Prostate gland (tissue), 2 donors: ENCODE results near the gene ALOX5AP. TPM values are rescaled to one million over a fixed set of nuclear protein-coding genes. Genes with fewer than 3 reads are reported as not detected.

ENCODE experiments used
- DNase-seq: peaks from one replicate; pipeline ENCODE4 v3.0.0-alpha.2; 2019; ENCODE audit warnings: low spot score
- H3K27ac ChIP-seq, 2 donors: fragments of 200-600 bp; sonication (generic); 2 replicates each; pipeline ENCODE4 v1.5.1; 2017 to 2019
- H3K27me3 ChIP-seq: fragments of 200-600 bp; sonication (generic); replicated peaks from 2 replicates; pipeline ENCODE4 v1.5.1; 2019; ENCODE audit not compliant: insufficient read depth
- H3K36me3 ChIP-seq, 2 donors: fragments of 200-600 bp; sonication (generic); 1 replicate in 1 of 2; 2 replicates in 1 of 2; pipeline versions ENCODE4 v1.5.1 to v1.8.1; 2017 to 2019
- H3K4me1 ChIP-seq: fragments of 200-600 bp; sonication (generic); replicated peaks from 2 replicates; pipeline ENCODE4 v1.5.1; 2019
- H3K4me3 ChIP-seq, 2 donors: fragments of 200-600 bp; sonication (generic); 2 replicates each; pipeline ENCODE4 v1.5.1; 2017 to 2019
- H3K9me3 ChIP-seq: fragments of 200-600 bp; sonication (generic); 2 replicates; pipeline ENCODE4 v1.5.1; 2017
- CTCF ChIP-seq, 4 experiments: fragments of 200-600 bp in 2 of 4; fragments of 450-650 bp in 2 of 4; sonication (generic) in 2 of 4; IDR thresholded peaks; 1 replicate in 3 of 4; 2 replicates in 1 of 4; pipeline ENCODE4 v1.5.1; 2016 to 2019; ENCODE audit warnings: antibody characterized with exemption in 4 of 4, mild to moderate bottlenecking in 2 of 4, moderate library complexity in 2 of 4
- POLR2A ChIP-seq: fragments of 450-650 bp; IDR thresholded peaks from one replicate; pipeline ENCODE4 v1.6.1; 2016; ENCODE audit warnings: antibody characterized with exemption, mild to moderate bottlenecking
- POLR2AphosphoS5 ChIP-seq: sonication (generic); formaldehyde crosslinking; IDR thresholded peaks from one replicate; pipeline ENCODE4 v1.6.1; 2017; ENCODE audit warnings: antibody characterized with exemption
- WGBS: methylation state at CpG from one replicate; pipeline ENCODE4 v1.1.5; 2018; 5-methylcytosine and 5-hydroxymethylcytosine counted together
- intact Hi-C: fragments of 100-400 bp; cut with DNase I; formaldehyde crosslinking; loops from one replicate; pipeline ENCODE4 v1.14.2; 2022
- total RNA-seq, 2 donors: library from RNA; depleted of rRNA; stranded (reverse); fragments of >200 nt; gene quantifications; one replicate each; pipeline ENCODE4 v1.1.0, GENCODE V29; 2016

Gene ALOX5AP
- total RNA-seq, 2 donors from 2014 or later = 7.3 to 20.6 TPM

GRCh38 chr13:30787738-30788525 lies 52.6 kb downstream of the ALOX5AP start:
- 92% methylated on average over 14 of the region's 14 CpGs for WGBS
- H3K36me3 ChIP-seq = no peaks in the 10 kb centered on the region
- H3K4me1 ChIP-seq = no peaks in the 10 kb centered on the region
- no peak overlapping the region for H3K4me3 ChIP-seq
- no peak for TF ChIP-seq POLR2A
- no peak for TF ChIP-seq CTCF (IDR thresholded peaks at IDR 0.05)
- no peak for TF ChIP-seq POLR2AphosphoS5
- intact Hi-C loops = no loop called here
- no peak for DNase-seq
- no peak overlapping the region for H3K27ac ChIP-seq
- no peaks in the 10 kb centered on the region for H3K9me3 ChIP-seq
- no peaks in the 10 kb centered on the region for H3K27me3 ChIP-seq

- DNase-seq = no peak
- H3K27ac ChIP-seq = no peak overlapping the region
- no peak overlapping the region for H3K4me3 ChIP-seq
- H3K4me1 ChIP-seq = no peaks in the 10 kb centered on the region
- no peaks in the 10 kb centered on the region for H3K36me3 ChIP-seq
- TF ChIP-seq CTCF (IDR thresholded peaks at IDR 0.05) = no peak
- no peak for TF ChIP-seq POLR2AphosphoS5
- no peak for TF ChIP-seq POLR2A
- intact Hi-C loops = no loop called here
- H3K9me3 ChIP-seq = no peaks in the 10 kb centered on the region
- no peaks in the 10 kb centered on the region for H3K27me3 ChIP-seq
- 82% methylated on average over 3 of the region's 3 CpGs for WGBS
These were observed 54.0 kb downstream of the ALOX5AP start for GRCh38 chr13:30789166-30789862.

GRCh38 chr13:30790592-30790991 lies 55.2 kb downstream of the ALOX5AP start:
- H3K36me3 ChIP-seq = no peaks in the 10 kb centered on the region
- 88% methylated on average over 2 of the region's 2 CpGs for WGBS
- no peaks in the 10 kb centered on the region for H3K9me3 ChIP-seq
- no peaks in the 10 kb centered on the region for H3K27me3 ChIP-seq
- intact Hi-C loops = loop anchor here (10.0 kb wide), 1 partner anchor 46 kb away; no protein-coding TSS in a partner anchor
- H3K4me3 ChIP-seq = no peak overlapping the region
- no peaks in the 10 kb centered on the region for H3K4me1 ChIP-seq
- TF ChIP-seq CTCF (IDR thresholded peaks at IDR 0.05) (no peak), POLR2AphosphoS5 (no peak), POLR2A (no peak)
- DNase-seq = no peak
- no peak overlapping the region for H3K27ac ChIP-seq

GRCh38 chr13:30791354-30792001 lies 56.1 kb downstream of the ALOX5AP start:
- H3K4me3 ChIP-seq = no peak overlapping the region
- no peak for DNase-seq
- WGBS = 69% methylated on average over 11 of the region's 11 CpGs
- TF ChIP-seq POLR2A = no peak
- TF ChIP-seq POLR2AphosphoS5 = no peak
- TF ChIP-seq CTCF (IDR thresholded peaks at IDR 0.05) = no peak
- no peaks in the 10 kb centered on the region for H3K36me3 ChIP-seq
- H3K9me3 ChIP-seq = no peaks in the 10 kb centered on the region
- intact Hi-C loops = loop anchor here (10.0 kb wide), 1 partner anchor 47 kb away; no protein-coding TSS in a partner anchor
- H3K27ac ChIP-seq = peak overlapping the region; percentile 59 to 69
- H3K4me1 ChIP-seq = peaks cover 4% of the 10 kb centered on the region
- H3K27me3 ChIP-seq = no peaks in the 10 kb centered on the region
